Kidney (tissue), 14 donors: ENCODE measurements around the gene BRD2. TPM values are rescaled to one million over a fixed set of nuclear protein-coding genes. Genes with fewer than 3 reads are reported as not detected.

ENCODE experiments used
- DNase-seq, 5 donors: peaks; one replicate each; pipeline ENCODE4 v3.0.0-alpha.2; 2013 to 2020
- FAIRE-seq: peaks from 2 replicates; lab custom pipeline; 2012; peaks lifted over from hg19 to GRCh38; lab: Jason Lieb, UNC
- H3K27ac ChIP-seq, 2 donors: one replicate each; pipeline ENCODE4 v1.7.0; 2013; ENCODE audit warnings: low read depth in 2 of 2, low read length in 2 of 2, inconsistent platforms in 1 of 2
- H3K27me3 ChIP-seq: one replicate; pipeline ENCODE4 v1.7.1; 2013; ENCODE audit warnings: low read length, inconsistent platforms; ENCODE audit not compliant: control insufficient read depth, insufficient read depth
- H3K36me3 ChIP-seq, 3 donors: one replicate each; pipeline versions ENCODE4 v1.7.0 to v1.7.1; 2013; ENCODE audit warnings: low read length in 3 of 3, control low read depth in 1 of 3, inconsistent platforms in 1 of 3; ENCODE audit not compliant: insufficient read depth in 3 of 3, control insufficient read depth in 2 of 3
- H3K4me1 ChIP-seq, 3 donors: one replicate each; pipeline versions ENCODE4 v1.7.0 to v1.7.1; 2013; ENCODE audit warnings: low read length in 3 of 3, inconsistent platforms in 1 of 3, low read depth in 1 of 3; ENCODE audit not compliant: control insufficient read depth in 2 of 3, insufficient read depth in 2 of 3
- H3K4me3 ChIP-seq, 3 donors: one replicate each; pipeline versions ENCODE4 v1.7.0 to v1.8.1; 2013; ENCODE audit warnings: low read length in 3 of 3, control low read depth in 1 of 3, inconsistent platforms in 1 of 3
- H3K9ac ChIP-seq, 3 donors: one replicate each; pipeline versions ENCODE4 v1.7.0 to v1.7.1; 2013; ENCODE audit warnings: low read length in 3 of 3, control low read depth in 1 of 3, inconsistent platforms in 1 of 3
- H3K9me3 ChIP-seq, 3 donors: one replicate each; pipeline versions ENCODE4 v1.7.0 to v1.7.1; 2013; ENCODE audit warnings: low read length in 3 of 3, control low read depth in 1 of 3, inconsistent platforms in 1 of 3; ENCODE audit not compliant: control insufficient read depth in 2 of 3, insufficient read depth in 1 of 3
- intact Hi-C: fragments of 100-400 bp; cut with DNase I; formaldehyde crosslinking; loops from one replicate; pipeline ENCODE4 v1.11.1; 2022
- polyA plus RNA-seq: library from polyadenylated mRNA; stranded (reverse); fragments of 350-450 nt; fragmentation: Illumina TruSeq; extraction: RNeasy Lipid Tissue Mini Kit (QIAGEN cat#74804); gene quantifications from one replicate; pipeline ENCODE4 v1.2.3, GENCODE V29; 2014; ENCODE audit warnings: low read depth, low replicate concordance; ENCODE audit not compliant: insufficient read depth
- total RNA-seq: library from RNA; stranded (reverse); fragmentation: NEBNext Ultra II Directional; extraction: Animal tissue kit (Norgen Biotek cat#: 25700); gene quantifications from one replicate; pipeline ENCODE4 v1.2.1, GENCODE V29; 2021
- TF ChIP-seq, protein P1 (sequence below): IDR thresholded peaks from 3 replicates; pipeline ENCODE4 v1.5.1; 2012; ENCODE audit warnings: mild to moderate bottlenecking, moderate library complexity, borderline replicate concordance; ENCODE audit not compliant: insufficient read depth; ENCODE audit errors: extremely low read depth
- donor health status: control.
- donor health status: control.
- donor health status: control.
- donor health status: control.
- donor health status: control.
- donor health status: DM: yes; HTN: yes; CAD: no.
- donor health status: Normal renal cell carcinoma (clear cell type).

The BRD2 gene
- total and polyA plus RNA-seq, 2 donors from 2014 or later: 73.9 to 184 TPM

DNA sequence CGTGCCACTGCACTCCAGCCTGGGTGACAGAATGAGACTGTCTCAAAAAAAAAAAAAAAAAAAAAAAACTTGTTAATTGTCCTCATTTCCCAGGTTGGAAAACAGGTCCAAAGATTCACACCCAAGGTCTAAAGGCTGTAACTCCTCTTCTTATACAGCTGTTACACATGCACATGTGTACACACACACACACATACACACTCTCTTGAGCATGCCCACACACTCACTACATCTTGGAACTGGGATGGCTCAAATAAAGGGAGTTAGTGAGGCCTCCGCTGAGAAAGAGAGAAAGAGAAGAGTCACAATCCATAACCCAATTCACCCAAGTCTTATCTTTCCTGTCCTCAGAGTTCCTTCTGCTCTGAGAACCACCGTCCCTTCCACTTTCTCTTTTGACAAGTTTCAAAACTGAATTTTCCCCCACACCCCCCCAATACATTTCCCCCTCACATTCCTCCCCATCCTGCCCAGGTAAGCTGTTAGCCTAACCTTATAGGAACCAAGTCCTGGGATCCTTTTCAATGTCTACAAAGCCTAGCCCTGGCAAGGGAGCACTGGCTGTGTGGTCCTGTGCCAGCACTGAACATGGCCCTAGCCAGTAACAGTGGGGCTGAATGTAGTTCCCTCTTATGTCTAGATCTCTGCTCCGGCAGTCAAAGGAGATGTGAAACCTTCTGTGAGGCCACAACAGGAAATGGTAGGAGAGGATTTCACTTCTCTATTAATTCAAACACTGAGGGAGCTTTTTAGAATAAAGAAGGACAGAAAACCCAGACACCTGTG is 24.3 kb upstream of the BRD2 start:
- intact Hi-C loops: no loop called here
- Histone ChIP-seq H3K4me3 (no peak overlapping the region), H3K27ac (no peak overlapping the region), H3K4me1 (peaks cover 3 to 7% (median 6%) of the 10 kb centered on the region in 3 donors), H3K27me3 (no peaks in the 10 kb centered on the region), H3K9me3 (no peaks in the 10 kb centered on the region), H3K36me3 (no peaks in the 10 kb centered on the region), H3K9ac (no peak overlapping the region)
- TF ChIP-seq, protein P1, sequence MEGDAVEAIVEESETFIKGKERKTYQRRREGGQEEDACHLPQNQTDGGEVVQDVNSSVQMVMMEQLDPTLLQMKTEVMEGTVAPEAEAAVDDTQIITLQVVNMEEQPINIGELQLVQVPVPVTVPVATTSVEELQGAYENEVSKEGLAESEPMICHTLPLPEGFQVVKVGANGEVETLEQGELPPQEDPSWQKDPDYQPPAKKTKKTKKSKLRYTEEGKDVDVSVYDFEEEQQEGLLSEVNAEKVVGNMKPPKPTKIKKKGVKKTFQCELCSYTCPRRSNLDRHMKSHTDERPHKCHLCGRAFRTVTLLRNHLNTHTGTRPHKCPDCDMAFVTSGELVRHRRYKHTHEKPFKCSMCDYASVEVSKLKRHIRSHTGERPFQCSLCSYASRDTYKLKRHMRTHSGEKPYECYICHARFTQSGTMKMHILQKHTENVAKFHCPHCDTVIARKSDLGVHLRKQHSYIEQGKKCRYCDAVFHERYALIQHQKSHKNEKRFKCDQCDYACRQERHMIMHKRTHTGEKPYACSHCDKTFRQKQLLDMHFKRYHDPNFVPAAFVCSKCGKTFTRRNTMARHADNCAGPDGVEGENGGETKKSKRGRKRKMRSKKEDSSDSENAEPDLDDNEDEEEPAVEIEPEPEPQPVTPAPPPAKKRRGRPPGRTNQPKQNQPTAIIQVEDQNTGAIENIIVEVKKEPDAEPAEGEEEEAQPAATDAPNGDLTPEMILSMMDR: no peak
- FAIRE-seq (no peak), DNase-seq (no peak)

DNA sequence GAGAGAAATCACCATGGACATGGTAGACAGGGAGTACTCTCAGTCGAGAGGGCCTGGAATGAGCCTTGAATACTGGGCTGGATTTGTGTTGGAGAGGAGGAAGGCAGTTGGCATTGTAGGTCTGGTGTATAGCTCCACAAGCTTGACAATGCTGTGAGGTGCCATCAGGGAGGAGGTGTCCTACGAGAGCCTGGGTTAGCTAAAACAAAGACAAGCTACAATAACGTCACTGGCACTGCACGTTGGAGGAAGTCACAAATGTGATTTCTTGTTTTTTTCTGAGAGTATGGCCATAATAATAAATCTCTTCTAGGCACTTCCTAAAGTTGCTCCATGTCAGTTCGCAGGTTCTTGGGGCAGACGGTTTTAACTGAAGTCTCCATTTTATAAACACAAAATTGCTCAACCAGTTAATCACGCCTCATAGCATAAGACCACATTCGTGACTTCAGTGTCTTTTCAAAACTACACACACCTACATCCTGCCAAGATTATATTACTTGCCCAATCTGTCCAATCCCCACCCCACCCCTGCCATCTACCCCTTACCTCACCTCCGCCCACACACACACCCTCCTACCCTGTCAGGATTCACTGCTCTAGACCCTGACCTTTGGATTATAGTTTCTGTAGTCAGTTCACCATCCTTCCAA is 23.2 kb upstream of the BRD2 start:
- H3K4me3 ChIP-seq: no peak overlapping the region
- no peaks in the 10 kb centered on the region for H3K36me3 ChIP-seq
- H3K9me3 ChIP-seq: no peaks in the 10 kb centered on the region
- no peak overlapping the region for H3K27ac ChIP-seq
- intact Hi-C loops: no loop called here
- H3K4me1 ChIP-seq: peaks cover 3 to 6% (median 3%) of the 10 kb centered on the region in 3 donors
- DNase-seq (no peak), FAIRE-seq (no peak)
- no peaks in the 10 kb centered on the region for H3K27me3 ChIP-seq
- H3K9ac ChIP-seq: no peak overlapping the region
- TF ChIP-seq, protein P1: no peak

DNA sequence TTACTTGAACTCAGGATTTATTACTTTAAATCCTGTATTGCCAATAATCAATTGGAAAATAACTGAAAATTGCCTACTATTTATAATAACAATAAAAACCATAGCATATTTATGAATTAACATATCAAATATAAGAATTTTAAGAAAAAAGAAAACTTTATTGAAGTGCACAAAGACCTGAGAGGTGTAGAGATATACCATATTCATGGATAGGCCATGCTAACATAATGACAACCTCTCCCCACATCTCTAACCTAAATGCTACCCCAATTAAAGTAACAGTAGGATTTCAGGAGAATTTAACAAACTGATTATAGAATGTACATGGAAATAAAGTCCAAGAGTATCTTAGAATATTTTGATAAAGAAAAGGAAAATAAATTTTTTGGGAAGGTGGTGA is 22.4 kb upstream of the BRD2 start:
- FAIRE-seq (no peak), DNase-seq (no peak)
- Histone ChIP-seq H3K36me3 (no peaks in the 10 kb centered on the region), H3K4me1 (peaks cover 0 to 6% (median 3%) of the 10 kb centered on the region in 3 donors), H3K9me3 (no peaks in the 10 kb centered on the region), H3K4me3 (no peak overlapping the region), H3K27ac (no peak overlapping the region), H3K27me3 (no peaks in the 10 kb centered on the region), H3K9ac (no peak overlapping the region)
- TF ChIP-seq, protein P1: no peak
- intact Hi-C loops: no loop called here
